HG03469 (cell line): ENCODE results near the gene NOBOX.
"Not testable (repeated sequence)": the region's sequence is repeated elsewhere in the genome, so short reads cannot be mapped to it uniquely, and the experiment has no call there.

Experiments
- ATAC-seq: cut with Tn5 transposase; IDR thresholded peaks from one replicate; pipeline ENCODE4 v1.9.1; 2021; ENCODE audit warnings: mild to moderate bottlenecking, moderate library complexity, moderate number of reproducible peaks; ENCODE audit not compliant: unreplicated experiment

NOBOX gene

GRCh38 chr7:144397086-144397485, 6.4 kb downstream of the NOBOX start:
- no peak for ATAC-seq

GRCh38 chr7:144391823-144392255, 11.7 kb downstream of the NOBOX start:
- ATAC-seq, result no peak

- ATAC-seq, result no peak
These were observed 12.5 kb downstream of the NOBOX start for GRCh38 chr7:144391014-144391413.

- ATAC-seq, result no peak
These were observed 13.0 kb downstream of the NOBOX start for GRCh38 chr7:144390481-144390880.

- no peak for ATAC-seq
These were observed 14.5 kb downstream of the NOBOX start for GRCh38 chr7:144388950-144389349.

GRCh38 chr7:144386741-144387140, 16.8 kb downstream of the NOBOX start:
- no peak for ATAC-seq

- ATAC-seq, result no peak
These were observed 18.8 kb downstream of the NOBOX start for GRCh38 chr7:144384555-144385245.

GRCh38 chr7:144384071-144384470, 19.4 kb downstream of the NOBOX start:
- peak; percentile 96 for ATAC-seq

- no peak for ATAC-seq
These were observed 23.6 kb downstream of the NOBOX start for GRCh38 chr7:144379776-144380384.

- ATAC-seq, result no peak
These were observed 24.8 kb downstream of the NOBOX start for GRCh38 chr7:144378651-144379050.

GRCh38 chr7:144369221-144369620, 34.3 kb downstream of the NOBOX start:
- not testable (repeated sequence) for ATAC-seq

- not testable (repeated sequence) for ATAC-seq
These were observed 36.2 kb downstream of the NOBOX start for GRCh38 chr7:144367250-144367649.

- not testable (repeated sequence) for ATAC-seq
These were observed 38.0 kb downstream of the NOBOX start for GRCh38 chr7:144365523-144365922.

GRCh38 chr7:144362061-144362460, 41.4 kb downstream of the NOBOX start:
- not testable (repeated sequence) for ATAC-seq

- not testable (repeated sequence) for ATAC-seq
These were observed 46.6 kb downstream of the NOBOX start for GRCh38 chr7:144356860-144357259.

GRCh38 chr7:144356185-144356584, 47.3 kb downstream of the NOBOX start:
- ATAC-seq, result not testable (repeated sequence)

- ATAC-seq, result peak; percentile 41
These were observed 48.2 kb downstream of the NOBOX start, which contains the start of gene ARHGEF5 for GRCh38 chr7:144355176-144355822. Gene ARHGEF5 (plus strand): TSS chr7:144355402. CDS start chr7:144362670, 7,268 bp downstream.

- not testable (repeated sequence) for ATAC-seq
These were observed 51.8 kb downstream of the NOBOX start for GRCh38 chr7:144351667-144352066.

GRCh38 chr7:144348625-144349024, 54.9 kb downstream of the NOBOX start:
- ATAC-seq, result peak; percentile 29
